Measurements from ENCODE around the gene MAPK10. TPM values are rescaled to one million over a fixed set of nuclear protein-coding genes. Genes with fewer than 3 reads are reported as not detected.
"Not testable (repeated sequence)": the region's sequence is repeated elsewhere in the genome, so short reads cannot be mapped to it uniquely, and the experiment has no call there.

Gene MAPK10
- total RNA-seq, 1 experiment from 2014 or later = 0.03 TPM

- H3K9me3 ChIP-seq = no peaks in the 10 kb centered on the region
- peak; percentile 1 for DNase-seq
- H3K36me3 ChIP-seq = no peaks in the 10 kb centered on the region
- no peaks in the 10 kb centered on the region for H3K27me3 ChIP-seq
- H3K4me3 ChIP-seq = no peak overlapping the region
These were observed 178.3 kb downstream of the MAPK10 start for GRCh38 chr4:86181585-86181984.

- Histone ChIP-seq H3K9me3 (no peaks in the 10 kb centered on the region), H3K27me3 (no peaks in the 10 kb centered on the region), H3K36me3 (no peaks in the 10 kb centered on the region), H3K4me3 (no peak overlapping the region)
- no peak for DNase-seq
These were observed 181.6 kb downstream of the MAPK10 start for GRCh38 chr4:86178211-86178610.

DNA sequence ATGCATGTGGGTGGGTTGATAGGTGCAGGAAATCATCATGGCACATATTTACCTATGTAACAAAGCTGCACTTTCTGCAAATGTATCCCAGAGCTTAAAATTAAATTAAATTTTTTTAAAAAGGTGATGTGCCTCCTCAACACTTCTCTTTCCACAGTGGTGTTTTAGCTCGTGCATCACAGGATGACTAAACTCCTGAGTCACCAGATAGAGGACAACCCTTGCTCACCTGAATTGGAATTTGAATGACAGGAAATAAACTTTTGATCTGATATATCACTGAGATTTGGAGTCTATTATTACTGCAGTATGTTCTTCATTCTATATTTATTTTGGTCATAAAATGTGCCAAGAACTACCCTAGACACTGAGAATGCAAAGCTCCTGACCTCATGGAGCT is 185.3 kb downstream of the MAPK10 start:
- H3K4me3 ChIP-seq = no peak overlapping the region
- no peaks in the 10 kb centered on the region for H3K36me3 ChIP-seq
- H3K27me3 ChIP-seq = no peaks in the 10 kb centered on the region
- H3K9me3 ChIP-seq = no peaks in the 10 kb centered on the region
- DNase-seq = no peak

GRCh38 chr4:86168335-86168734 is 191.5 kb downstream of the MAPK10 start:
- DNase-seq, H3K36me3 ChIP-seq, H3K9me3 ChIP-seq, H3K4me3 ChIP-seq, H3K27me3 ChIP-seq: not testable (repeated sequence)

- no peaks in the 10 kb centered on the region for H3K9me3 ChIP-seq
- no peak overlapping the region for H3K4me3 ChIP-seq
- no peaks in the 10 kb centered on the region for H3K36me3 ChIP-seq
- H3K27me3 ChIP-seq = no peaks in the 10 kb centered on the region
- no peak for DNase-seq
These were observed 199.4 kb downstream of the MAPK10 start for GRCh38 chr4:86160426-86160825.

- Histone ChIP-seq H3K9me3 (no peaks in the 10 kb centered on the region), H3K36me3 (no peaks in the 10 kb centered on the region), H3K4me3 (no peak overlapping the region), H3K27me3 (no peaks in the 10 kb centered on the region)
- no peak for DNase-seq
These were observed 200.6 kb downstream of the MAPK10 start for GRCh38 chr4:86159216-86159615.

- Histone ChIP-seq H3K27me3 (no peaks in the 10 kb centered on the region), H3K4me3 (no peak overlapping the region), H3K36me3 (no peaks in the 10 kb centered on the region), H3K9me3 (no peaks in the 10 kb centered on the region)
- DNase-seq = no peak
These were observed 203.3 kb downstream of the MAPK10 start for GRCh38 chr4:86156531-86156930.

DNA sequence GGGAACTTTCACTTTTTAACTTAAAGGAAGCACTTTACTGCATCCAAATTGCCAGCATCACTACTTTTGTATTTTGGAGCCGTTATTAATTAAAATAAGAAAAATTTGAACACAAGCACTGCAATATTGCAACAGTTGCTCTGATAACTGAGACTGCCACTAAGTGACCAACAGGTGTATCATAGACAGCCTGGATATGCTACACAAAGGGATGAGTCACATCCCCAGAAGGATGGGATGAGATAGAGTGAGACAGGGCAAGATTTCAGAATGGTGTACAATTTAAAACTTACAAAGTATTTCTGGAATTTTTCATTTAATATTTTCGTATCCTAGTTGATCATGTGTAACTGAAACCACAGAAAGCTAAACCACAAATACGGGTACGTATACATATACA is 204.1 kb downstream of the MAPK10 start:
- Histone ChIP-seq H3K36me3 (no peaks in the 10 kb centered on the region), H3K4me3 (no peak overlapping the region), H3K9me3 (no peaks in the 10 kb centered on the region), H3K27me3 (no peaks in the 10 kb centered on the region)
- DNase-seq = no peak

GRCh38 chr4:86152454-86152853 is 207.4 kb downstream of the MAPK10 start:
- no peak overlapping the region for H3K4me3 ChIP-seq
- no peaks in the 10 kb centered on the region for H3K27me3 ChIP-seq
- no peaks in the 10 kb centered on the region for H3K9me3 ChIP-seq
- DNase-seq = no peak
- H3K36me3 ChIP-seq = no peaks in the 10 kb centered on the region

DNA sequence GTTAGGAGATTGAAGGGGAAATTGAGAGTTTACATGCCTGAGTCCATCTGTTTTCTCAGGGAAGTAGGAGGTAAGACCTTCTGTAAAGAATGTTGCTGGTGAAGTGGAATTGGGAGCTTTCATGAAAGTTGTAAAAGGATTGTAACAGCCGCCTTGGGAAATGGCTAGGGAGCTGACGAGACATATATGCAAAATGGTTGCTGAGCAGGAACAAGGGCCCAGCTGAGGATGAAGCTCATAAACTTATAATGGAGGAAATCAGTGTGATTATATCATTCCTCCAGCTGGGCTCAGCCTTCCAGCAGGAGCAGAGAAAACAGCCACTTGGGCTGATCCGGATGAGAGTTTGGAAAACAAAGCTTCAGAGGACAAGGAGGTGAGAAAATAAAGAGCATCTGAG is 208.7 kb downstream of the MAPK10 start:
- no peaks in the 10 kb centered on the region for H3K27me3 ChIP-seq
- no peak overlapping the region for H3K4me3 ChIP-seq
- no peaks in the 10 kb centered on the region for H3K9me3 ChIP-seq
- H3K36me3 ChIP-seq = no peaks in the 10 kb centered on the region
- no peak for DNase-seq

GRCh38 chr4:86141161-86141560 is 218.7 kb downstream of the MAPK10 start:
- H3K4me3 ChIP-seq = no peak overlapping the region
- H3K27me3 ChIP-seq = no peaks in the 10 kb centered on the region
- H3K9me3 ChIP-seq = no peaks in the 10 kb centered on the region
- DNase-seq = no peak
- H3K36me3 ChIP-seq = no peaks in the 10 kb centered on the region

GRCh38 chr4:86132468-86132867 is 227.4 kb downstream of the MAPK10 start:
- Histone ChIP-seq H3K36me3 (no peaks in the 10 kb centered on the region), H3K9me3 (no peaks in the 10 kb centered on the region), H3K4me3 (no peak overlapping the region), H3K27me3 (no peaks in the 10 kb centered on the region)
- DNase-seq = no peak

DNA sequence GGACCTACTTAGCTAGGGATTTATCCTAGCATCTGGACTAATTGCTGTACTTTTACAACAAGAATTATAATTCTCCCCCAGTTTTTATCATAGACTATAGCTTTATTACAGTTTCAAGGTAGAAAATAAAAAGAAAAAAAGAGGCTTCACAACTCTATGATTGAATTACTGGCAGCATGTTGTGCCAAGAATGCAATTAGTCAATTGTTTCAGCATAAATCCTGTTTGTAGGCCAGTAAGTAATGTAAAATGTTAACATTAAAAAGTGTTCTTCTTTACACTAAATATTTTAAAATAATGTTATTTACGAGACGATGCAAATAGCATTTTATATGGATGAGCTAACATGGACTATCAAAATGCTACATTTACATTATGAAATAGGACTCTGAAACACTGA is 228.4 kb downstream of the MAPK10 start:
- H3K36me3 ChIP-seq = no peaks in the 10 kb centered on the region
- H3K27me3 ChIP-seq = no peaks in the 10 kb centered on the region

DNA sequence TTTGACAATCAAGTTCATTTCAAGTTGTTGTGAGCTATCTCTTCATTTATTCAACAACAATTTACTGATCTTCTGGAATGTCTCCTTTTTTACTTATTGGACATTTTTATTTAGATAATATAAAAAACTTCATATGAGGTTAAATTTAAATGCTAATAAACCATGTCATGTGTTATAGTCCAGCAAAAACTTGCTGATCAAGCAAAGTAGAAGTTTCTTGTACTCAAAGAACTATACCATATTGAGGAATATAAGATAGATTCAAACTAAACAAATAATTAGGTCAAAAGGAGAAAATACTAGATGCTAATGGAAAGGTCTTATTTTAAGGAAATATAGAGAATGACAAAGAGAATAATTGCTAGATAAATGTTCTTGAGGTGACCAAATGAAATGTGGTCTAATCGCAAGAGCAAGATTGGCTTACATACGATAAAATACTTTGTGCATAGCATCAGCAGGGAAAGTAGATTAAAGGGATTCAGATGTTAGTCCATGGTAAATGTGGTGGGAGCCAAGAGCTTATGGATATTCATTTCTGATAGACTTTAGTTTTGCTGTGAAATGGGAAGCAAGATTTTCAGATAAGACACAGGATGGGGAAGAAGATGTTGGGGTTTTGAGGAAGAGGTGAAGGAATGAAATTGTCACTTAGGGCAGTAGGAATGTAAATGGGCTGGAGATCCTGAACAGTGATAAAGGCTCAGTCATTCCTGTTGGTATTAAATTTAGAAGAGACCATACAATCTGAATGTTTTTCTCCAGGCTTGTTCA is 229.5 kb downstream of the MAPK10 start:
- H3K9me3 ChIP-seq = no peaks in the 10 kb centered on the region
- no peak overlapping the region for H3K4me3 ChIP-seq
- H3K27me3 ChIP-seq = no peaks in the 10 kb centered on the region
- no peaks in the 10 kb centered on the region for H3K36me3 ChIP-seq
- no peak for DNase-seq

More for the DNA sequence above, 228.4 kb downstream of the MAPK10 start:
- DNase-seq = no peak
- H3K4me3 ChIP-seq = no peak overlapping the region
- H3K9me3 ChIP-seq = no peaks in the 10 kb centered on the region

GRCh38 chr4:86129546-86129945 is 230.3 kb downstream of the MAPK10 start:
- no peaks in the 10 kb centered on the region for H3K36me3 ChIP-seq
- no peaks in the 10 kb centered on the region for H3K27me3 ChIP-seq
- no peak overlapping the region for H3K4me3 ChIP-seq
- no peak for DNase-seq
- H3K9me3 ChIP-seq = no peaks in the 10 kb centered on the region

DNA sequence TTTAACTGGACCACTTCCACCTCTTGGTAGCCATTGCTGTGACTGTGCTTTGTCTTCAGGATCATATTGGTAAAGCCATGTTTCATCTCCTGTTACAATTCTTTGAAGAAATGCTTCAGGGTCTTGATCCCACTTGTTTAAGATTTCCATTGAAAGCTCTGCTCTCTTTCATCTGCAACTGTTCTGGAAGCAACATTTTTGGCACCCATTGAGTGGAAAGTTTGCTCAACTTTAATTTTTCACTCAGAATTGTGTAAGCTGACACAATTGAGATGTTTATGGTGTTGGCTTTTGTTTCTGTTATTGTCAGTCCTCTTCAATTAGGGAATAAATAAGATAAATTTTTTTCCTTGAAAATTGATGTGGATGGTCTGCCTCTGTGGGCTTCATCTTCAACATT is 237.4 kb downstream of the MAPK10 start:
- DNase-seq = no peak
- no peaks in the 10 kb centered on the region for H3K36me3 ChIP-seq
- no peak overlapping the region for H3K4me3 ChIP-seq
- H3K9me3 ChIP-seq = no peaks in the 10 kb centered on the region
- no peaks in the 10 kb centered on the region for H3K27me3 ChIP-seq

GRCh38 chr4:86118711-86119110 is 241.1 kb downstream of the MAPK10 start:
- no peak for DNase-seq
- no peaks in the 10 kb centered on the region for H3K9me3 ChIP-seq
- no peaks in the 10 kb centered on the region for H3K36me3 ChIP-seq
- no peak overlapping the region for H3K4me3 ChIP-seq
- no peaks in the 10 kb centered on the region for H3K27me3 ChIP-seq

GRCh38 chr4:86117705-86118302 is 242.0 kb downstream of the MAPK10 start:
- DNase-seq = peak; percentile 85
- no peaks in the 10 kb centered on the region for H3K36me3 ChIP-seq
- H3K4me3 ChIP-seq = no peak overlapping the region
- H3K27me3 ChIP-seq = no peaks in the 10 kb centered on the region
- H3K9me3 ChIP-seq = no peaks in the 10 kb centered on the region

All from MG63 (cell line).